H1 (cell line): ENCODE results near the gene MAP3K6. TPM values are rescaled to one million over a fixed set of nuclear protein-coding genes. Genes with fewer than 3 reads are reported as not detected.

Experiments
- CTCF ChIA-PET: fragments of 300-600 bp; sonication (Branson Sonifier 250); formaldehyde crosslinking; loops from one replicate; lab custom pipeline; 2021; ENCODE audit not compliant: partially characterized antibody; lab: Charles Lee
- POLR2A ChIA-PET: fragments of 300-600 bp; sonication (Branson Sonifier 250); formaldehyde crosslinking; loops from one replicate; lab custom pipeline; 2021; ENCODE audit warnings: inconsistent platforms; ENCODE audit not compliant: partially characterized antibody; lab: Charles Lee
- DNase-seq, 2 experiments: peaks; one replicate each; pipeline versions ENCODE4 v3.0.0 to v3.0.0-alpha.2; 2010 to 2022; ENCODE audit warnings: low spot score in 2 of 2, low read depth in 1 of 2, mixed read lengths in 1 of 2
- FAIRE-seq: peaks from 2 replicates; lab custom pipeline; 2011; peaks lifted over from hg19 to GRCh38; lab: Jason Lieb, UNC
- H2AFZ ChIP-seq: 2 replicates; pipeline ENCODE4 v1.8.1; 2012; ENCODE audit warnings: low read length, inconsistent platforms
- H2AK5ac ChIP-seq: 2 replicates; pipeline ENCODE4 v1.6.1; 2013; ENCODE audit warnings: low read depth, low read length
- H2BK120ac ChIP-seq: replicated peaks from 2 replicates; pipeline ENCODE3; 2013; ENCODE audit warnings: low read depth, low read length, inconsistent platforms
- H2BK12ac ChIP-seq: 2 replicates; pipeline ENCODE4 v1.6.1; 2013; ENCODE audit warnings: low read depth, low read length
- H2BK15ac ChIP-seq: 2 replicates; pipeline ENCODE4 v1.6.1; 2013; ENCODE audit warnings: low read length
- H2BK20ac ChIP-seq: 2 replicates; pipeline ENCODE4 v1.6.1; 2013; ENCODE audit warnings: low read length
- H2BK5ac ChIP-seq: 2 replicates; pipeline ENCODE4 v1.6.1; 2013; ENCODE audit warnings: low read depth, low read length
- H3K14ac ChIP-seq: 2 replicates; pipeline ENCODE4 v1.6.1; 2013; ENCODE audit warnings: inconsistent platforms; ENCODE audit not compliant: insufficient read length
- H3K18ac ChIP-seq: 2 replicates; pipeline ENCODE4 v1.6.1; 2013; ENCODE audit warnings: low read length; ENCODE audit errors: extremely low read depth
- H3K23ac ChIP-seq: 2 replicates; pipeline ENCODE4 v1.6.1; 2013; ENCODE audit warnings: inconsistent platforms; ENCODE audit not compliant: insufficient read length
- H3K23me2 ChIP-seq: 2 replicates; pipeline ENCODE4 v1.6.1; 2013; ENCODE audit warnings: low read depth, low read length
- H3K27ac ChIP-seq: 2 replicates; pipeline ENCODE4 v1.6.1; 2011; ENCODE audit warnings: low read depth, low read length, inconsistent platforms
- H3K27me3 ChIP-seq, 4 experiments: replicated peaks in 1 of 4; 1 replicate in 1 of 4; 2 replicates in 3 of 4; pipeline versions ENCODE4 v1.6.1 to v1.8.1; 2011 to 2013; ENCODE audit warnings: low read length in 3 of 4, mild to moderate bottlenecking in 3 of 4, inconsistent platforms in 2 of 4, mixed read lengths in 2 of 4, moderate library complexity in 1 of 4; ENCODE audit not compliant: control insufficient read depth in 3 of 4, insufficient read depth in 3 of 4; ENCODE audit errors: extremely low read depth in 1 of 4
- H3K36me3 ChIP-seq, 4 experiments: 2 replicates each; pipeline versions ENCODE4 v1.6.1 to v1.8.1; 2011 to 2013; ENCODE audit warnings: mild to moderate bottlenecking in 4 of 4, low read length in 3 of 4, moderate library complexity in 2 of 4, control low read depth in 1 of 4, inconsistent platforms in 1 of 4; ENCODE audit not compliant: insufficient read depth in 4 of 4, control insufficient read depth in 2 of 4
- H3K4ac ChIP-seq: replicated peaks from 2 replicates; pipeline ENCODE3; 2013; ENCODE audit warnings: low read length, low read depth, mixed read lengths, inconsistent platforms; ENCODE audit not compliant: insufficient read length
- H3K4me1 ChIP-seq, 4 experiments: replicated peaks in 1 of 4; 1 replicate in 1 of 4; 2 replicates in 3 of 4; pipeline versions ENCODE4 v1.6.1 to v1.8.1; 2011 to 2013; ENCODE audit warnings: low read length in 3 of 4, inconsistent platforms in 2 of 4, mixed read lengths in 1 of 4; ENCODE audit not compliant: insufficient read depth in 4 of 4, control insufficient read depth in 3 of 4
- H3K4me2 ChIP-seq, 2 experiments: 2 replicates each; pipeline versions ENCODE4 v1.6.1 to v1.8.1; 2011 to 2013; ENCODE audit warnings: low read depth in 2 of 2, low read length in 2 of 2, control low read depth in 1 of 2, inconsistent platforms in 1 of 2, mild to moderate bottlenecking in 1 of 2; ENCODE audit not compliant: insufficient read depth in 1 of 2
- H3K4me3 ChIP-seq, 4 experiments: fragments of 200-600, 300-600 bp in 1 of 4; sonication (generic), shearing (Covaris generic), sonication (Bioruptor Twin) in 1 of 4; 2 replicates each; pipeline versions ENCODE4 v1.5.1 to v1.8.1; 2011 to 2016; ENCODE audit warnings: low read length in 4 of 4, low read depth in 3 of 4, control low read depth in 2 of 4, inconsistent platforms in 2 of 4, mild to moderate bottlenecking in 2 of 4, mixed read lengths in 1 of 4, moderate library complexity in 1 of 4; ENCODE audit not compliant: insufficient read depth in 2 of 4; ENCODE audit errors: extremely low read depth in 1 of 4
- H3K56ac ChIP-seq: replicated peaks from 2 replicates; pipeline ENCODE3; 2013; ENCODE audit warnings: low read depth, mild to moderate bottlenecking, mixed read lengths, low read length, inconsistent platforms; ENCODE audit not compliant: insufficient read length
- H3K79me1 ChIP-seq: 2 replicates; pipeline ENCODE4 v1.6.1; 2013; ENCODE audit warnings: low read depth, low read length, control low read depth
- H3K79me2 ChIP-seq, 2 experiments: 2 replicates each; pipeline versions ENCODE4 v1.6.1 to v1.8.1; 2012 to 2013; ENCODE audit warnings: low read length in 2 of 2, mild to moderate bottlenecking in 2 of 2, inconsistent platforms in 1 of 2; ENCODE audit not compliant: insufficient read depth in 2 of 2, control insufficient read depth in 1 of 2
- H3K9ac ChIP-seq, 4 experiments: replicated peaks in 1 of 4; 1 replicate in 1 of 4; 2 replicates in 3 of 4; pipeline versions ENCODE4 v1.6.1 to v1.8.1; 2011 to 2013; ENCODE audit warnings: low read depth in 3 of 4, low read length in 3 of 4, control low read depth in 2 of 4, mild to moderate bottlenecking in 2 of 4, moderate library complexity in 2 of 4, inconsistent platforms in 1 of 4; ENCODE audit errors: extremely low read depth in 1 of 4
- H3K9me3 ChIP-seq, 2 experiments: 2 replicates each; pipeline versions ENCODE4 v1.6.1 to v1.8.1; 2012 to 2013; ENCODE audit warnings: mild to moderate bottlenecking in 2 of 2, moderate library complexity in 2 of 2, control low read depth in 1 of 2, inconsistent platforms in 1 of 2, low read depth in 1 of 2, low read length in 1 of 2, mixed read lengths in 1 of 2; ENCODE audit not compliant: insufficient read depth in 2 of 2
- H4K20me1 ChIP-seq, 2 experiments: replicated peaks in 1 of 2; 2 replicates each; pipeline versions ENCODE3 to v1.8.1; 2011 to 2013; ENCODE audit warnings: inconsistent platforms in 2 of 2, low read length in 2 of 2, mild to moderate bottlenecking in 1 of 2; ENCODE audit not compliant: insufficient read depth in 2 of 2, control insufficient read depth in 1 of 2
- H4K5ac ChIP-seq: 2 replicates; pipeline ENCODE4 v1.6.1; 2013; ENCODE audit warnings: low read length, low read depth, mixed read lengths, inconsistent platforms; ENCODE audit not compliant: insufficient read length
- H4K8ac ChIP-seq: 2 replicates; pipeline ENCODE4 v1.8.0; 2013; ENCODE audit warnings: mild to moderate bottlenecking, moderate library complexity, low read length, inconsistent platforms; ENCODE audit not compliant: insufficient read depth; ENCODE audit errors: extremely low read depth
- H4K91ac ChIP-seq: replicated peaks from 2 replicates; pipeline ENCODE3; 2013; ENCODE audit warnings: low read length, mixed read lengths, inconsistent platforms; ENCODE audit not compliant: insufficient read length
- BCL11A ChIP-seq, 2 experiments: IDR thresholded peaks; one replicate each; pipeline ENCODE4 v1.6.1; 2011; ENCODE audit warnings: low read depth in 2 of 2, low read length in 2 of 2, mild to moderate bottlenecking in 2 of 2
- CBX8 ChIP-seq: fragments of 300-800, 300-1000 bp; sonication (generic); IDR thresholded peaks from 2 replicates; pipeline ENCODE4 v1.7.1; 2016; ENCODE audit warnings: low read depth, low read length, borderline replicate concordance
- CTCF ChIP-seq, 3 experiments: IDR thresholded peaks; 1 replicate in 2 of 3; 2 replicates in 1 of 3; pipeline versions ENCODE4 v1.5.1 to v1.6.1; 2011; ENCODE audit warnings: low read length in 3 of 3, mild to moderate bottlenecking in 3 of 3, inconsistent platforms in 2 of 3, low read depth in 1 of 3, moderate library complexity in 1 of 3; ENCODE audit not compliant: insufficient read depth in 1 of 3; ENCODE audit errors: control extremely low read depth in 1 of 3
- HDAC6 ChIP-seq: IDR thresholded peaks from one replicate; pipeline ENCODE4 v1.7.1; 2012; ENCODE audit warnings: low read depth, mild to moderate bottlenecking, inconsistent platforms, low read length, moderate library complexity
- KDM1A ChIP-seq: fragments of 200-600, 300-600 bp; sonication (generic); IDR thresholded peaks from 2 replicates; pipeline ENCODE4 v1.7.1; 2016; ENCODE audit warnings: mild to moderate bottlenecking, low read length, borderline replicate concordance
- KDM4A ChIP-seq: IDR thresholded peaks from one replicate; pipeline ENCODE4 v1.7.1; 2012; ENCODE audit warnings: low read depth, mild to moderate bottlenecking, moderate library complexity, low read length, inconsistent platforms; ENCODE audit not compliant: severe bottlenecking
- SAP30 ChIP-seq: fragments of 300-600 bp; sonication (generic); IDR thresholded peaks from 2 replicates; pipeline ENCODE4 v1.7.1; 2012; ENCODE audit warnings: low read length, moderate library complexity, mild to moderate bottlenecking, inconsistent platforms; ENCODE audit not compliant: insufficient read depth, insufficient replicate concordance
- SP2 ChIP-seq: IDR thresholded peaks from 2 replicates; pipeline ENCODE4 v1.6.1; 2012; ENCODE audit warnings: mild to moderate bottlenecking, low read length, inconsistent platforms
- WGBS, 2 experiments: shearing (Covaris generic) in 1 of 2; methylation state at CpG; one replicate each; pipeline versions ENCODE4 v1.1.6 to v1.1.7; 2013 to 2015; ENCODE audit warnings: low lambda C conversion rate in 2 of 2, mixed read lengths in 2 of 2, inconsistent platforms in 1 of 2, low coverage in 1 of 2, missing lambda C conversion rate in 1 of 2; ENCODE audit not compliant: insufficient replicate concordance in 2 of 2, insufficient coverage in 1 of 2, insufficient read length in 1 of 2; ENCODE audit errors: extremely low coverage in 1 of 2, missing lambda C conversion rate in 1 of 2; 5-methylcytosine and 5-hydroxymethylcytosine counted together
- polyA plus RNA-seq, 7 experiments: library from polyadenylated mRNA; depleted of rRNA in 3 of 7; stranded (reverse) in 5 of 7; unstranded in 2 of 7; fragments of >200 nt in 5 of 7; fragments of 200-250 nt in 2 of 7; gene quantifications; 1 replicate in 5 of 7; 2 replicates in 1 of 7; 4 replicates in 1 of 7; pipeline versions ENCODE4 v1.2.1 to v1.2.3, GENCODE V29; 2011 to 2013; ENCODE audit warnings: missing spikeins in 2 of 7, mixed read lengths in 2 of 7
- total RNA-seq: library from RNA; stranded (reverse); fragmentation: NEBNext Ultra II Directional; extraction: Animal tissue kit (Norgen Biotek cat#: 25700); gene quantifications from 2 replicates; pipeline ENCODE4 v1.2.1, GENCODE V29; 2021

The MAP3K6 gene
- total and polyA plus RNA-seq, 2 of the 8 experiments (the other 6 are each of a cell fraction or from before 2014, with no cell fraction given), result 7.4 to 7.6 TPM

DNA sequence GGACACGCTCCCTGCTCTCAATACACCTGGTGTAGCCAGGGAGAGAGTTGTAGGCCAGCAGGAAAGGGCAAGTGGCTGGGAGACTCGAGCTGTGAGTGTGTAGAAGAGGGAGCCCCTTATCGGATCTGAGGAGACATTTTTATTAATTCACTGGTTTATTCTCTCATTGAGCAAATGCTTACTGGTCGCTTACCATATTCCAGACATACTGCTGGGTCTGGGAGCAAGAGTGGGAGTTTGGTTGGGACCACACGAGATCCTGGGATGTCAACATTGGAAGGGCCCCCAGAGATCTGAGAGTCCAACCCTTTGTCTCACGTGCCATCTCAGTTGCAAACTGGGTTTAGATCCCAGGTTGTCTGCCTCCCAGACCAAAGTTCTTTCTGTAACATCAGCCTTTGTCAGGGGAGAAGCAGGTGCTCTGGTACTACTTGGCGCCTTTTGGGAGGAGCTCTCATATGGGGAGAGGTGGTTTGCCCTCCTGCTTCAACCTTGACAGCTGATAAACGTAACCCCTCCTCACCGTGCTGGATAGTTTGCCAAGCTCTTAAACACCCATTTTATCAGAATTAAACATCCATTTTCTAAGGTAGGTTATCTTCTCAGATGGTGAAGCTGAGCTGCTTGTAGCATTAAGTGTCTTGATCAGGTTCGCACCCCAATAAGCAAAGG, 44.1 kb downstream of the MAP3K6 start:
- peak overlapping the region; percentile 54 for H4K5ac ChIP-seq
- no peak overlapping the region for H2AK5ac ChIP-seq
- peak overlapping the region; percentile 98 for H2BK5ac ChIP-seq
- peaks cover 7% of the 10 kb centered on the region; the same call in 1 of the 2 replicates for H3K23me2 ChIP-seq
- peak overlapping the region; percentile 73 to 86 for H3K4me2 ChIP-seq
- no peak overlapping the region; the same call in 1 of the 2 replicates for H2BK15ac ChIP-seq
- peak overlapping the region; percentile 98; the same call in 1 of the 2 replicates for H4K8ac ChIP-seq
- H3K27ac ChIP-seq, result peak overlapping the region; percentile 86
- peaks cover 2 to 7% (median 6%) of the 10 kb centered on the region in 4 experiments; a peak in 7 of 8 replicates for H3K36me3 ChIP-seq
- peak overlapping the region; percentile 5 for H4K91ac ChIP-seq
- peak overlapping the region; percentile 91 to 96 (median 94) for H3K9ac ChIP-seq
- no peak overlapping the region for H3K14ac ChIP-seq
- peak overlapping the region; percentile 78 to 100 (median 98) for H3K4me3 ChIP-seq
- H3K18ac ChIP-seq, result peak overlapping the region; percentile 88
- CTCF ChIA-PET, result interaction anchor here (0.8 to 7.0 kb wide), 13 partner anchors 10 to 347 kb away, joined by 3 to 102 read pairs (median 4); partner anchors contain the start of genes CD164L2 and SYTL1
- H3K23ac ChIP-seq, result no peak overlapping the region
- peaks cover 5% of the 10 kb centered on the region; the same call in 1 of the 2 replicates for H3K79me1 ChIP-seq
- FAIRE-seq (no peak), DNase-seq (no peak)
- POLR2A ChIA-PET, result interaction anchor here (0.6 to 2.1 kb wide), 17 partner anchors 8 to 330 kb away, joined by 3 to 13 read pairs (median 4); partner anchors contain the start of genes MAP3K6 and SYTL1
- H3K4ac ChIP-seq, result peak overlapping the region; percentile 24
- H4K20me1 ChIP-seq, result peaks cover 0 to 4% of the 10 kb centered on the region in 2 experiments
- H3K9me3 ChIP-seq, result no peaks in the 10 kb centered on the region
- no peaks in the 10 kb centered on the region; a peak in 2 of 7 replicates for H3K27me3 ChIP-seq
- H3K56ac ChIP-seq, result peak overlapping the region; percentile 71
- 0 out of 7 replicates have a peak, but pooled peaks cover 0 to 8% (median 0%) of the 10 kb centered on the region in 4 experiments for H3K4me1 ChIP-seq
- H2BK12ac ChIP-seq, result no peak overlapping the region
- H2AFZ ChIP-seq, result peak overlapping the region; percentile 34; the same call in 1 of the 2 replicates
- H2BK20ac ChIP-seq, result no peak overlapping the region
- H2BK120ac ChIP-seq, result no peak overlapping the region
- H3K79me2 ChIP-seq, result peaks cover 4 to 45% of the 10 kb centered on the region in 2 experiments; a peak in 3 of 4 replicates
- 16% methylated on average over 10 of the region's 10 CpGs; no CpG with 5 or more reads in 1 of the 2 experiments for WGBS, 2 experiments
- no peak for TF ChIP-seq SP2
- no peak for TF ChIP-seq HDAC6
- TF ChIP-seq SAP30, result peak; percentile 73
- TF ChIP-seq CTCF (IDR thresholded peaks at IDR 0.05; ENCODE audit: control extremely low read depth in 1 of 3, insufficient read depth in 1 of 3, low read depth in 1 of 3, low read length in 3 of 3), result no peak
- TF ChIP-seq KDM1A, result no peak
- TF ChIP-seq BCL11A (IDR thresholded peaks at IDR 0.05; ENCODE audit: low read depth in 2 of 2, low read length in 2 of 2), result no peak
- no peak for TF ChIP-seq KDM4A
- no peak for TF ChIP-seq CBX8
